Dedifferentiated amniotic fluid mesenchymal stem cell (primary cell): Measurements from ENCODE around the gene PRPF6.

Source experiments
- DNase-seq: peaks from one replicate; pipeline ENCODE4 v3.0.0-alpha.2; 2016; ENCODE audit errors: extremely low spot score

Gene PRPF6

GRCh38 chr20:64049060-64049877 lies 68.3 kb downstream of the PRPF6 start, which contains the start of gene SOX18:
TSS of gene SOX18 (minus strand) at chr20:64049639. CDS start at chr20:64049516, 123 bp downstream.
- DNase-seq = no peak

- no peak for DNase-seq
Observed at GRCh38 chr20:64049878-64050260, 68.9 kb downstream of the PRPF6 start.

GRCh38 chr20:64050261-64051032 lies 69.5 kb downstream of the PRPF6 start:
- no peak for DNase-seq

GRCh38 chr20:64051033-64051452 lies 70.1 kb downstream of the PRPF6 start:
- DNase-seq = no peak

- DNase-seq = no peak
Observed at GRCh38 chr20:64051561-64052325, 70.8 kb downstream of the PRPF6 start.

GRCh38 chr20:64052326-64052722 lies 71.4 kb downstream of the PRPF6 start:
- no peak for DNase-seq

GRCh38 chr20:64052987-64053840 lies 72.3 kb downstream of the PRPF6 start:
- no peak for DNase-seq

- no peak for DNase-seq
Observed at GRCh38 chr20:64053841-64054661, 73.1 kb downstream of the PRPF6 start.

GRCh38 chr20:64055396-64055892 lies 74.5 kb downstream of the PRPF6 start:
- no peak for DNase-seq

GRCh38 chr20:64055893-64056638 lies 75.1 kb downstream of the PRPF6 start:
- DNase-seq = no peak

- no peak for DNase-seq
Observed at GRCh38 chr20:64056639-64056888, 75.6 kb downstream of the PRPF6 start.

GRCh38 chr20:64056889-64057627 lies 76.1 kb downstream of the PRPF6 start:
- no peak for DNase-seq

- DNase-seq = no peak
Observed at GRCh38 chr20:64057628-64058498, 76.9 kb downstream of the PRPF6 start.

- DNase-seq = no peak
Observed at GRCh38 chr20:64058536-64058935, 77.6 kb downstream of the PRPF6 start.

GRCh38 chr20:64062276-64062595 lies 81.3 kb downstream of the PRPF6 start:
- DNase-seq = no peak

- peak; percentile 96 for DNase-seq
Observed at GRCh38 chr20:64062596-64063388, 81.9 kb downstream of the PRPF6 start, which contains the start of gene TCEA2. TSS of gene TCEA2 (plus strand) at chr20:64063198. CDS start at chr20:64063313, 115 bp downstream.
